Prostate gland (tissue), 2 donors: ENCODE data around the gene PLCB4.

Source experiments
- POLR2A ChIP-seq: fragments of 450-650 bp; IDR thresholded peaks from one replicate; pipeline ENCODE4 v1.6.1; 2016; ENCODE audit warnings: antibody characterized with exemption, mild to moderate bottlenecking
- TF ChIP-seq, protein P1 (sequence below), 4 experiments: fragments of 200-600 bp in 2 of 4; fragments of 450-650 bp in 2 of 4; sonication (generic) in 2 of 4; IDR thresholded peaks; 1 replicate in 3 of 4; 2 replicates in 1 of 4; pipeline ENCODE4 v1.5.1; 2016 to 2019; ENCODE audit warnings: antibody characterized with exemption in 4 of 4, mild to moderate bottlenecking in 2 of 4, moderate library complexity in 2 of 4

DNA sequence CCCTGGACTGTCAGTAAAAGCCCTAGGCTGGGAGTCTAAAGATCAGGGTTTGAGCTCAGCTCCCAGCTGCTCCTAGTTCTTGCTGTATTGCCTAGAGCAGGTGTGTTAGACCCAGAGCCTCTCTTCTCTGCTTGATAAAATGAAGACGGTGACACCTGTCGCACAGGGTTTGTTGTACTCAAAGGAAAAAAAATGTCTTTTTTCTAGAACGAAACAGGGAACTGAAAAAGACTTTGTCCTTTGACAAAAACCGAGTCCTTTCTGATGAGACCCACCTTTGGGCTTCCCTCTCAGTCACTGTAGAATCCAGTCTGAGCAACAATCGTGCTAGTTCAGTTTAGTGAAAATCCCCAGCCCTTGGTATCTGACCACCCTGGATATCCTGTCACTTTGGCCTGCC is 343.4 kb downstream of the PLCB4 start:
- TF ChIP-seq, protein P1, sequence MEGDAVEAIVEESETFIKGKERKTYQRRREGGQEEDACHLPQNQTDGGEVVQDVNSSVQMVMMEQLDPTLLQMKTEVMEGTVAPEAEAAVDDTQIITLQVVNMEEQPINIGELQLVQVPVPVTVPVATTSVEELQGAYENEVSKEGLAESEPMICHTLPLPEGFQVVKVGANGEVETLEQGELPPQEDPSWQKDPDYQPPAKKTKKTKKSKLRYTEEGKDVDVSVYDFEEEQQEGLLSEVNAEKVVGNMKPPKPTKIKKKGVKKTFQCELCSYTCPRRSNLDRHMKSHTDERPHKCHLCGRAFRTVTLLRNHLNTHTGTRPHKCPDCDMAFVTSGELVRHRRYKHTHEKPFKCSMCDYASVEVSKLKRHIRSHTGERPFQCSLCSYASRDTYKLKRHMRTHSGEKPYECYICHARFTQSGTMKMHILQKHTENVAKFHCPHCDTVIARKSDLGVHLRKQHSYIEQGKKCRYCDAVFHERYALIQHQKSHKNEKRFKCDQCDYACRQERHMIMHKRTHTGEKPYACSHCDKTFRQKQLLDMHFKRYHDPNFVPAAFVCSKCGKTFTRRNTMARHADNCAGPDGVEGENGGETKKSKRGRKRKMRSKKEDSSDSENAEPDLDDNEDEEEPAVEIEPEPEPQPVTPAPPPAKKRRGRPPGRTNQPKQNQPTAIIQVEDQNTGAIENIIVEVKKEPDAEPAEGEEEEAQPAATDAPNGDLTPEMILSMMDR (IDR thresholded peaks at IDR 0.05) = no peak
- TF ChIP-seq POLR2A = no peak
